Activated CD4-positive, alpha-beta T cell treated with anti-CD3 and anti-CD28 coated beads for 4 hours (primary cell): ENCODE measurements around the gene PIK3C2G.
"Not testable (repeated sequence)": the region's sequence is repeated elsewhere in the genome, so short reads cannot be mapped to it uniquely, and the experiment has no call there.

Experiments
- DNase-seq, 2 donors: peaks; one replicate each; pipeline ENCODE4 v3.0.0-alpha.2; 2020

The PIK3C2G gene

GRCh38 chr12:18651525-18651924, 390.2 kb downstream of the PIK3C2G start:
- DNase-seq, result no peak

GRCh38 chr12:18652596-18652995, 391.3 kb downstream of the PIK3C2G start:
- DNase-seq, result no peak

- no peak for DNase-seq
Observed at GRCh38 chr12:18653465-18653864, 392.1 kb downstream of the PIK3C2G start.

GRCh38 chr12:18655351-18655750, 394.0 kb downstream of the PIK3C2G start:
- DNase-seq, result no peak

- no peak for DNase-seq
Observed at GRCh38 chr12:18658179-18658578, 396.9 kb downstream of the PIK3C2G start.

GRCh38 chr12:18658829-18659228, 397.5 kb downstream of the PIK3C2G start:
- DNase-seq, result no peak

GRCh38 chr12:18676141-18676540, 414.8 kb downstream of the PIK3C2G start:
- DNase-seq, result no peak

GRCh38 chr12:18676996-18677588, 415.8 kb downstream of the PIK3C2G start:
- DNase-seq, result no peak

GRCh38 chr12:18681818-18682217, 420.5 kb downstream of the PIK3C2G start:
- no peak for DNase-seq

- DNase-seq, result no peak
Observed at GRCh38 chr12:18683327-18684013, 422.2 kb downstream of the PIK3C2G start.

- DNase-seq, result no peak
Observed at GRCh38 chr12:18684430-18684829, 423.1 kb downstream of the PIK3C2G start.

- DNase-seq, result no peak
Observed at GRCh38 chr12:18689771-18690170, 428.5 kb downstream of the PIK3C2G start.

GRCh38 chr12:18690653-18691052, 429.3 kb downstream of the PIK3C2G start:
- DNase-seq, result no peak

GRCh38 chr12:18693986-18694385, 432.7 kb downstream of the PIK3C2G start:
- DNase-seq, result not testable (repeated sequence)

- DNase-seq, result no peak
Observed at GRCh38 chr12:18696971-18697602, 435.8 kb downstream of the PIK3C2G start.
